Left renal pelvis (tissue), 4 donors: ENCODE results near the gene MECP2. TPM values are rescaled to one million over a fixed set of nuclear protein-coding genes. Genes with fewer than 3 reads are reported as not detected.
"Not testable (repeated sequence)": the region's sequence is repeated elsewhere in the genome, so short reads cannot be mapped to it uniquely, and the experiment has no call there.

Experiments used
- DNase-seq, 4 donors: peaks; one replicate each; pipeline ENCODE4 v3.0.0-alpha.2; 2013; ENCODE audit warnings: low read depth in 4 of 4, low spot score in 3 of 4
- polyA plus RNA-seq, 4 donors: library from polyadenylated mRNA; unstranded; fragments of 120-200 nt; gene quantifications; one replicate each; pipeline ENCODE4 v1.2.1, GENCODE V29; 2013; ENCODE audit not compliant: insufficient read length in 4 of 4

The MECP2 gene
- polyA plus RNA-seq, 4 donors: 23.2 to 31.9 (median 29.7) TPM

DNA sequence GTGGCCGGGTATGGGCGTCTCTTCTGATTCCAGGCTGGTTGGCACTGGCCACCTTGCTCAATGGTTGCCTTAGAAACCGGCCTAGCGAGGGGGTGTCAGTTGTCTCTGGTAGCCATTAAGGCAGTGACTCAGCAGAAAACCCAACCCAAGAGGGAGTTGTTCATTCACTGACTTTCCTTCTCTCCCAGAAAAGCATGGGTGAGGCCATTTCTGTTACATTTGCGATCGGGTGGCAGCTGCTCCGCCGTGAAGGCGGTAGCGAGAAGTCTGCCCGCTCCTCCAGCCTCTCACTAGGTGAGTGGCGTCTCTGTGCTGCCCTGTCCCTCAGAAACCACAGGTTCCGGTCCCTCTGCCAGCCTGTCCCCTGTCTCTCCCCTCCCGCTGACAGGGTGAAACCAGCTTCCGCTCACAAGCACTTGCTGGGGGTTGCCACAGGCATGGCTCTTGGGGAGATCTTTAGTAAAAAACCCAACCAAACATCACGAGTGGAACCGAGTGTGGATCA lies 95.2 kb downstream of the MECP2 start:
- DNase-seq: no peak

DNA sequence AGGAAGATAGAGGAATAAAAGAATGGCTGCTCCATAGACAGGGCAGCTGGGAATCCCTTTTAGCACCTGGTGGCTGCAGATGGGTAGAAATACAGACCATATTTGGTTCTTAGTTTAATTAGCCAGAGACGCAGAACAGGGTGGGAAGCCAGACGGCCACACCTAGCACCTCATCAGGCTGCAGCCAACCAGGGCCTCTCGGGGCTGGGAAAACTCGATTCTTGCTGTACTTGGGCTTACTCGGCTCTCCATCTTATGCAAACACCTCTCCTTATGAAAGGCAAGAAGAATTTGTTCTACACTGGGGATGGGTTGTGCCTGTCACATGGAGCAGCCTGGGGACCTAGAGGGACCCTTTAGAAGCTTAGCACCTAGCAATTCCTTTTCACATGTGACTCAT lies 97.5 kb downstream of the MECP2 start:
- no peak for DNase-seq

DNA sequence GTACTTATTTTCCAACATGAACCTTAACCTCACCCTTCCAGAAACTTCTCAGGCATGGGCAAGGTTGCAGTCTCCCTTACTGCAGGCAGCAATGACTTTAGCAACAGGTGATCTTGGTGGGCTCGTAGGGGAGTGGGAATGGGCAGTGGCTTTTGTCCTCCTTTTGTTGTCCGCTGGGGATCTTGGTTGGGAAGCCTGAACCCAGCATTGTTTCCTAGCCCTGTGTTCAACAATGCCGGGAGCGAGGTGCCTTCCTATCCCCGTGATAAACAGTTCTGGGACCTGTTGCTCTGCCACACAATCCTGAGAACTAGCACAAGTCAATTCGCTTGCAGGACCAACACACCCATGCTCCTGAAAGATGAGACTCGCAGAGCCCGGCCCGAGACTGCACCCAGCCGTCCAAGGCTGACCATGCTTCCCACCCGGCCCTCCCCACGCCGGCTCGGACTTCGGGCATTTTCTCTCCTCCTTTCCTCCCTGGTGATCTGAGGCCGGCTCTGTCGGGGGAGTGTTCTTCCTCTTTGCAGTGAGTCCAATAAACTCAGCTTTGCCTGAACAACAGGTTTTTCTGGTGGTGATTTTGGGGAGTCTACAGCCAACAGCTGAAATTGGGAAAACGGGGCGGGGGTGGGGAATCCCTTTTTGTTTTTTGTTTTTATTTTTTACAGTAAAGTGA lies 98.0 kb downstream of the MECP2 start:
- no peak for DNase-seq

DNA sequence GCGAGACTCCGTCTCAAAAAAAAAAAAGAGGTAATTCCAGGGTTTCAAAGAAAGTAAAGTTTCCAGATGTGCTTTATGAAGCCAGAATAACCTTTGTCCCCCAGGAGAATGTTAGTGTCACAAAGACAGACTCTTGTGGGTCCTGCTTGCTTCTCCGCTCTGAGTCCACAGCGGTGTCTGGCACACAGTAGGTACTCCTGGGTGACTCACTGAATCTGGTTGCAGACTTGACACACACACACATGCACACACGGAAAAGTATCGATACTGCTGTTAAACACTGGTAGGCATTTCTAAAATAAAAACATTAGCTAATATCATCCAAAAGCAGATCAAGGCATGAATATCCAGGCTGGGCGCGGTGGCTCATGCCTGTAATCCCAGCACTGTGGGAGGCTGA lies 102.0 kb downstream of the MECP2 start:
- no peak for DNase-seq

DNA sequence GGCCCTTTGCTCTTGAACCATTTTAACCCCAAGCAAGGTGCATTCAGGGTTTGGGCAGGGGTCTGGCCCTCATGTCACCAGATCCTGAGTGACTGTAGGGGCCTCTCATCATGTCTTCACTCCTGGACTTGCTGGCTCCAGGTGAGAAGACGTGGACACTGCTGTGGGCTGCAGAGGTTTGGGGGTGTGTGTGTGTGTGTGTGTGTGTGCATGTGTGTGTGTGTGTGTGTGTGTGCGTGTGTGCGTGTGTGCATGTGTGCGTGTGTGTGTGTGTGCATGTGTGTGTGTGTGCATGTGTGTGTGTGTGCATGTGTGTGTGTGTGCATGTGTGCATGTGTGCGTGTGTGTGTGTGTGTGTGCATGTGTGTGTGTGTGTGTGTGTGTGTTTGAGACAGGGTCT lies 103.1 kb downstream of the MECP2 start:
- DNase-seq: not testable (repeated sequence)

DNA sequence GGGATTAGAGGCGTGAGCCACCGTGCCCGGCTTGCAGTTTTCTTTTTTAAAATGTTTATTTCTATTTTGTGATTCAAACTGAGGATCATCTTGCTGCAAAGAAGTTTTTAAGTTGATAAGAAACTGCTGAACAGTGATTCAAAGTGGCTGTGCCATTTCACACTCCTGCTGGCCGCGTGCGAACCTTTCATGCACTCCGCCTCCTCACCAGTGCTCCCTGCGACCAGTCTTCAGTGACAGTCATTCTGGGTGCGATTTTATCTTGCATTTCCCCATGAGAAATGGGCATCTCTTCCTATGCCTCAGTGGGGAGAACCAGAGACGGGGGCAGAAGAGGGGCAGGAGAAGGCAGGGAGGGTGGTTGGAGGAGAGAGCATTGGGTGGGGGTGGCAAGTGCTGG lies 103.5 kb downstream of the MECP2 start:
- DNase-seq: no peak

DNA sequence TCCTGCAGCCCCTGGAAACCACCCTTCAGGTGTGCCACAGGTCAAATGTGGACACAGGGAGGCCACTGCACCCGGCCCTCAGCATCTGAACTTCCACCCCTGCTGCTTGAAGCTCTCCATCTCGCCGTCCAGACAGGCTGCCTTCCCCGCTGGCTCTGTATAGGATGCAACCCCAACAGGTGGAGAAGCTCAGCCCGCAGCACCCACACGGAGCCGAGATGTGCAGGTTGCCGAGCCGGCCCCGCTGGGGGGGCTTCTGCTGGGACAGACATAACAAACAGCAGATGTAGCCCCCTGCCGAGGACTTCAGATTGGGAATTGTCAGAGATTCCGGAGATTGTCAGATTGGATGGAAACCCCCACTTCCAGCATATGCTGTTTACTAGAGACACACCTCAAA lies 104.4 kb downstream of the MECP2 start:
- DNase-seq: no peak

DNA sequence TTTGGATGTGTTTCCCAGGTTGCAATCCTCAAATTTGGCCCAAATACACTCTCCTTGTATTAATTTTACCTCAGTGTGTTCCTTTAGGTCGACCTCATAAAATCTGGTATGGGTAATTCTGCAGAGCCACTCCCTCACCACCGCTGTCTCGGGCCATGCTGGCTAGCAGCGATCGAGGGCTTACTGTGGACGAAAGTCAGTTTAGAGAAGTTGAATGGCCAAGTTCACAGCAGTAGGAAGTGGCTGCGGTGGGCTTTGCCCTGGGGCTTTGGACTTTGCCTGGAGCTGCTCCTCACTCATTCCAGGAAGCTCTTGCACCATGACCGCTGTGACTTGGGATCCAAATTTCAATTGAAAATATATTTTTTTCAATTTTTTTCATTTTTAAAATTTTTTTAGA lies 105.3 kb downstream of the MECP2 start:
- DNase-seq: no peak

DNA sequence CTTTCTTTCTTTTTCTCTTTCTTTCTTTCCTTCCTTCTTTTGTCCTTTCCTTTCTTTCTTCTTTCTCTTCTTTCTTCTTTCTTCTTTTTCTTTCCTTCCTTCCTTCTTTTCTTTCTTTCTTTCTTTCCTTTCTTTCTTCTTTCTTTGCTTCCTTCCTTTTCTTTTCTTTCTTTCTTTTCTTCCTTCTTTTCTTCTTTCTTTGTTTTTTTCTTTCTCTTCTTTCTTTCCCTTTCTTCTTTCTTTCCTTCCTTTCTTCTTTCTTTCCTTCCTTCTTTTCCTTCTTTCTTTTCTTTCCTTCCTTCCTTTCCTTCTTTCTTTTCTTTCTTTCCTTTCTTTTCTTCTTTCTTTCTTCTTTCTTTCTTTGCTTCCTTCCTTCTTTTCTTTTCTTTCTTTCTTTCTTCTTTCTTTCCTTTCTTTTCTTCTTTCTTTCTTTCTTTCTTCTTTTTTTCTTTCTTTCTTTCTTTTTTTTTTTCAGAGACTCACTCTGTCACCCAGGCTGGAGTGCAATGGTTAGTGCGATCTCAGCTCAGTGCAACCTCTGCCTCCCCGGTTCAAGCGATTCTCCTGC lies 106.4 kb downstream of the MECP2 start:
- no peak for DNase-seq

DNA sequence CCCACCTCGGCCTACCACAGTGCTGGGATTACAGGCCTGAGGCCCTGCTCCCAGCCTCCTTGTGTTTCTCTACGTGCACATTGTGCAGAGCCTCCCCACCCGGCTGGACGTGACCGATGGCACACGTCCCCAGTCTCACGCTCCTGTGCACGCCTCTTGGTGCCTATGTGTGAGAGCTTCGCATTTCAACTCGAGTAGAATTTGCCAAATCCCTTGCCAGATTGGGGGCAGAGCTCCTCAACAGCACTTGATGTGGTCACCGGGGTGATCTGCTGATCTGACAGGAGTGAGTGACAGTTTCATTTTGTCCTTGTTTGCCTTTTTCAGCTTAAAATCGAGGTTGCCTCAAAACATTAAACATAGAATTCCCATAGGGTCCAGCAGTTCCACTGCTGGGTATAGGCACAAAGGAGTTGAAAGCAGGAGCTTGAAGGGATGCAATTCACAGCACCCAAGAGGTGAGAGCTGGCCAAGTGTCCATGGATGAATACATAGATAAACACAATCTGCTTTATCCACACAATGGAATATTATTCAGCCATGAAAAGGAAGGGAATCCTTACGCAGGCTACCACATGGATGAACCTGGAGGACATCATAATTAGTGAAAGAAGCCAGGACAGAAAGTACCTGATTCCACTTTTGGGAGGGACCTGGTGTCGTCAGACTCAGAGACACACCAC lies 107.4 kb downstream of the MECP2 start:
- no peak for DNase-seq

DNA sequence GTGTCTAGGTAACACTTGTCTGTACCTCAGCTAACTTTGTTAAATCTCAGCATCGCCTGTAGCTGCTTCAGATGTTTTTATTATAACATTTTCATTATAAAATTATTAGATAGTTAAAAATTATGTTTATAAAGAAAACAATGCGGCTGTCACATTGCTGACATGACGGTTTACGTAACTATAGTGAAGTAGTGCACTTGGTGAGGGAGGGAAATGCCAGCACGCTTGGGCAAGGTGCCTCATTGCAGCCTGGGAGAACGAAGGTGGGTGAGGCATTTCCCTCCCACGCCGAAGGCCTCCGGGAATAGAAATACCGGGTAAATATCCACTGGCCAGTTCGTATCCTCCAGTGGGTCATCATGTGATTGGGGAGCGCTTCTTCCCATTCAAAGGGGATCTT lies 109.0 kb downstream of the MECP2 start:
- DNase-seq: no peak

DNA sequence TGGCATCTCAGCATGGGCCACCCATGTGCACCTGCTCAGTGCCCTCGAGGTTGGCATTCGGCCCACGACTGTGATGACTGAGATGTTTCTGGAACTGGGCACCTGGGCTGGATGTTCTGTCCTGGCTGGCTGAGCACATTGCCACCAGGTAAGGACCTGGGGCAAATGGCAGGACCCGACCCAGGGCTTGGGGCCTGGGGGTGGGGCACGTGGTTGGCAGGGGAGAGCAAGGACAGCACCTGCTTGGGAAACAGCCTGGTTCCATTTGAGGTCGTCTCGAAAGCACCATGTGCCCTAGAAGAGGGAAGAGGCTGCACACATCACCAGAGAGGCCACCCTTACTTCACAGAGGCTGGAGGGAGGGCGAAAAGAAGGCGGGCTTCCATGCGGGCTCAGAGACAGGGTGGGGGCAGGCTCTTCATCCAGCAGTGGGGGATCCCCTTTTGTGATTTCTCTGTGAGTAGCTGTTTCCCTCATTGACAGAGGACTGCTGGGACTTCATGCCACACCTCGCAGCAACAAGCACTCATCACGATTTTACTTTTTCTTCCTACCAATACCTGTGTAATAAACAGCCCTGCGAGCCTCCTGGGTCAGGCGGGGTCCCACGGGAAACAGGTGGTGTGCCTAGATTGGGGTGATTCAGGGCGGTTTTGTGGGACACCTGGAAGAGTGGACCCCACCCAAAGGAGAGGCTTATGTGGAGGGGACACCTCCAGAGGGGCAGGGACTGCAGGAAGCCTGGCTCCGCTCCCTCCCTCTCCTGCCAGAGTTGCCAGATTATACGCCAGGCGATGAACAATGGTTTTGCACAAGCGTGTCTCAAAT lies 113.0 kb downstream of the MECP2 start:
- DNase-seq: no peak

DNA sequence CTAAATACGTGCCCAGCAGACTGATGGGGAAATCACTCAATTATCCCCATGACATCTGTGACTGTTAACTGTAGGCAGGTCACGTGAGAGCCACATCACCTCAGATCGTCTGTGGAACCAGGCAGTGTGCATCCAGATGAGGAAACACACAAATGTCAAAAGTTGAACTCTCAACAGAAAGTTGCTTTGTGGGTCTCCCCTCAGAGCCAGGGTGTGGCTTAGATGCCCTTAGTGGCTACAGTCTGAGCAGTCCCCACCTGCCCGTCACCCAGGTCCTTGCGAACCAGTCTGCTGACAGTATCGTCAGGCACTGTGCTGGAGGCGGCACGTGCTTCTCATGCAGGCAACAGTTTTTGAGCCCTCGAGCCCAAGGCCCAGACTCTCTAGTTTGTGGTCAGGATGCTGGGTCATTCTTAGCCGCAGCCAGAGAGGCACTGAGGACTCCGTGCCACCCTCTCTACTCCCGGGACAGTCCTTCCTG lies 114.2 kb downstream of the MECP2 start:
- no peak for DNase-seq

DNA sequence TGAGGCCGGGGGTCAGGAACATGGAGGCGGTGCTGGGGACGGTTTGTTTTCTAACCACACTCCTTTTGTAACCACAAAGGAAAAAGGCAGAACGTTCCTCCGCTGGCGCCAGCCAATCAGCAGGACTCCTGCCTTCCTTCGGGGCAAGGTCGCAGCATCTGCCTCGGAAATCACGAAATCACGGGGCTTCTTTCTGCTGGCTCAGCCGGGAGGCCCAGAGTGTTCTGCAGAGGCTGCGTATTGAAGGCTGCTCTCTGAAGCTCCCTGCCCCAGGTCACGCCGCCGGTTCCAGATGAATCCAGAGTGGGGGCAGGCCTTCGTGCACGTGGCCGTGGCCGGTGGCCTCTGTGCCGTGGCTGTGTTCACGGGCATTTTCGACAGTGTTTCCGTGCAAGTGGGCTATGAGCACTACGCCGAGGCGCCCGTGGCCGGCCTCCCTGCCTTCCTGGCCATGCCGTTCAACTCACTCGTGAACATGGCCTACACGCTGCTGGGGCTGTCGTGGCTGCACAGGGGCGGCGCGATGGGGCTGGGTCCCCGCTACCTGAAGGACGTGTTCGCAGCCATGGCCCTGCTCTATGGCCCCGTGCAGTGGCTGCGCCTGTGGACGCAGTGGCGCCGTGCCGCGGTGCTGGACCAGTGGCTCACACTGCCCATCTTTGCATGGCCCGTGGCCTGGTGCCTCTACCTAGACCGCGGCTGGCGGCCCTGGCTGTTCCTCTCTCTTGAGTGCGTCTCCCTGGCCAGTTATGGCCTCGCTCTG lies 115.6 kb downstream of the MECP2 start:
- DNase-seq: no peak

DNA sequence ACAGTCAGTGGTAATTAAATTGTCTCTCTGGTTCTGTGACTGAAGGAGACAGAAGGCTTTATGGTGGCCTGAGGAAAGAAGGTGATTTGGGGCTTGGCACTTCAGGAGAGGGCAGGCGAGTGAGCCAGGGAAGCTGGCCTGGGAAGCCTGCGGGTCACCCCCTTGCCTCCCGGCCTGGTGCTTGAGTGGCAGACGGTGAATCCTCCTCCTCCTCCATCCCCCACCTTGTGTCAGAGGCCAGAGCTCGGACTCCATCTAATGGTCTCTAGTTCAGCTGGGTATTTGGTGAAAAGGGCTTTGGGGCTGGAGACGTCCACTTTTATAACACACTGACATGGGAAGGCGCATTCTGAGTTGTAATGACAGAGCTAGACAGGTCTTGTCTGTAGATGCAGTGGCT lies 116.3 kb downstream of the MECP2 start:
- no peak for DNase-seq

DNA sequence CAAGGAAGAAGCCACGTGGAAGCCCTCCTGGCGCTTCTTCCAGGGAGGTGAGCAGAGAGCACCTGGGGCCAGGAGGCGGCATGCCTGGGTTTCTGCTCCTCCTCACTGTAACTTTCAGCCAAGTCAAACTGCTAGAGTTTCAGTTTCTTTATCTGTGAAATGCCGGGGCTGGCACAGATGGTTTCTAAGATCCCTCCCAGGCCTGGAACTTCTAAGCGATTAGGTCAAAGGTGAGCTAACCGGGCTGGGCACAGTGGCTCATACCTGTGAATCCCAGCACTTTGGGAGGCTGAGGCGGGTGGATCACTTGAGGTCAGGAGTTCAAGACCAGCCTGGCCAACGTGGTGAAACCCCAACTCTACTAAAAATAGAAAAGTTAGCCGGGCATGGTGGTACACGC lies 117.1 kb downstream of the MECP2 start:
- not testable (repeated sequence) for DNase-seq

DNA sequence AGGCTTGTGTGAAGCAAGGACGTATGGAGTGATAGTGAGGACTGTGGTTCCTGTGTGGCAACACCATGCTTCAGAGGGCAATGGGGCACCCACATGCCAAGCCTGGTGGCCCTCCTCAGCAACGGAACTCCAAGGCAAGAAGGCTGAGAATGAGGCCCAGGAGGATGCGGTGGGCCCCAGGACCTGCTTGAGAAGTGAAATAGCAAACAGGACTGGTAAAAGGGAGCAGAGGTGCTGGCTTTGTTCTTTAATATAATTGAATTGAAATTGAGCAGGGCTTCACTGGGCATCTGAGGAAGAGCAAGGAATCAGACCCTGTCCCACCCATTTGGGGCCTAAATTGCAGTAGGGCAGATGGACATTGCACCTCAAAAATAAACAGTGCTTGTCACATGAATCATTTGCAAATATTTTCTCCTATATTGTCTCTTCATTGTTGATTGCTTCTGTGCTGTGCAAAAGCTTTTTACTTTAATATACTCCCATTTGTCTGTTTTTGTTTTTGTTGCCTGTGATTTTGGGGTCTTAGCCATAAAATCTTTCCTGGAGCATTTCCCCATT lies 122.7 kb downstream of the MECP2 start:
- DNase-seq: no peak

DNA sequence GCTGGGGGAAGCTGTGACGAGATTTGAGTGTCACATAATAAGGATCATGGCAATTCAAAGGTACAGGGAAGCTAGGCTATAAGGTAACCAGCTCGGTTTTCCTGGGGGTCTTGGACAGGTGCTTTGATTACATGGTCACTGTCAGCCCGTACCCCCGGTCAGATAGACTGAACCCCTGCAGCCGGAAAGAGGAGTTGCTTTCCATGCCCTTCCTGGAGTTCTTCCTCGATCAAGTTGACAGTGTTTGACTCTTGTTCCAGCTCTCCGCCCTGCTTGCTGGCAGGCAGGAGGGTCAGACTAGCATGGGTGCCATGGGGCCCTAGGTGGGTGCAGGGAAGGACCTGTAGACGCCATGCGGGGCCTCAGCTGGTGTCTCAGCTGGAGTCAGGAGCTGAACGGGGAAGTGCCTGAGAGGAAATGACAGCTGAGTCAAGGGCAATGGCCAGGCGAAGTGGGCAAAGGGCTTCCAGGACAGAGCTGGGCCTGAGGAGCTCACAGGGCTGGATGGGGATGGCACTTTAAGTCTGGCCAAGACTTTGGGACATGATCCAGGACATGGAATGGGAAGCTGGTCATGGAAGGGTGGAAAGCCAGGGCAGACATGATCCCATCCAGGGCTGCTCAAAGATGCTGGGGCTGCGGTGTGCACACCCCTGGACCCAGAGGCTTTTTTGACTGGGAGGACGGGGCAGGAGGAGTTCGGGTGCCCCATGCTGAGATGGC lies 123.4 kb downstream of the MECP2 start:
- no peak for DNase-seq
